ENCODE measurements around the gene CMSS1.

Gene CMSS1

GRCh38 chr3:99945328-99945995 is 127.8 kb downstream of the CMSS1 start:
- no peak for DNase-seq (ENCODE audit: low read depth)
- H3K4me3 ChIP-seq (ENCODE audit: low read depth, low read length) = no peak overlapping the region
- no peak for TF ChIP-seq CTCF (IDR thresholded peaks at IDR 0.05; ENCODE audit: low read depth, low read length, missing control alignments)

- TF ChIP-seq CTCF (IDR thresholded peaks at IDR 0.05; ENCODE audit: low read depth, low read length, missing control alignments) = no peak
- no peak overlapping the region for H3K4me3 ChIP-seq (ENCODE audit: low read depth, low read length)
- DNase-seq (ENCODE audit: low read depth) = no peak
Observed at GRCh38 chr3:99947356-99947755, 129.7 kb downstream of the CMSS1 start.

GRCh38 chr3:99948467-99949089 is 130.9 kb downstream of the CMSS1 start:
- TF ChIP-seq CTCF (IDR thresholded peaks at IDR 0.05; ENCODE audit: low read depth, low read length, missing control alignments) = no peak
- H3K4me3 ChIP-seq (ENCODE audit: low read depth, low read length) = no peak overlapping the region
- DNase-seq (ENCODE audit: low read depth) = no peak

- no peak for DNase-seq (ENCODE audit: low read depth)
- H3K4me3 ChIP-seq (ENCODE audit: low read depth, low read length) = no peak overlapping the region
Observed at GRCh38 chr3:99949956-99950670, 132.5 kb downstream of the CMSS1 start.

GRCh38 chr3:99950921-99951320 is 133.3 kb downstream of the CMSS1 start:
- no peak for TF ChIP-seq CTCF (IDR thresholded peaks at IDR 0.05; ENCODE audit: low read depth, low read length, missing control alignments)
- no peak overlapping the region for H3K4me3 ChIP-seq (ENCODE audit: low read depth, low read length)
- DNase-seq (ENCODE audit: low read depth) = no peak

More at GRCh38 chr3:99949956-99950670, 132.5 kb downstream of the CMSS1 start:
- no peak for TF ChIP-seq CTCF (IDR thresholded peaks at IDR 0.05; ENCODE audit: low read depth, low read length, missing control alignments)

- no peak for TF ChIP-seq CTCF (IDR thresholded peaks at IDR 0.05; ENCODE audit: low read depth, low read length, missing control alignments)
- DNase-seq (ENCODE audit: low read depth) = no peak
- H3K4me3 ChIP-seq (ENCODE audit: low read depth, low read length) = no peak overlapping the region
Observed at GRCh38 chr3:99951701-99952100, 134.0 kb downstream of the CMSS1 start.
